Neutrophil (primary cell): Measurements from ENCODE around the gene FAU.

Source experiments
- H3K27ac ChIP-seq: fragments of 200-600 bp; sonication (generic); 2 replicates; pipeline ENCODE4 v1.5.1; 2016; ENCODE audit warnings: mild to moderate bottlenecking, moderate library complexity
- H3K27me3 ChIP-seq: fragments of 200-600 bp; sonication (generic); 2 replicates; pipeline ENCODE4 v1.6.0; 2016; ENCODE audit warnings: mild to moderate bottlenecking
- H3K36me3 ChIP-seq: fragments of 200-600 bp; sonication (generic); 2 replicates; pipeline ENCODE4 v1.5.1; 2017
- H3K4me1 ChIP-seq, 2 experiments: fragments of 200-600 bp in 1 of 2; sonication (generic) in 1 of 2; 1 replicate in 1 of 2; 2 replicates in 1 of 2; pipeline versions ENCODE4 v1.5.1 to v1.6.1; 2013 to 2016; ENCODE audit warnings: low read depth in 1 of 2, low read length in 1 of 2, mild to moderate bottlenecking in 1 of 2, moderate library complexity in 1 of 2; ENCODE audit not compliant: control insufficient read depth in 1 of 2, insufficient read depth in 1 of 2
- H3K4me3 ChIP-seq, 2 experiments: fragments of 200-600 bp in 1 of 2; sonication (generic) in 1 of 2; 1 replicate in 1 of 2; 2 replicates in 1 of 2; pipeline ENCODE4 v1.5.1; 2013 to 2016; ENCODE audit warnings: low read depth in 1 of 2, low read length in 1 of 2, mild to moderate bottlenecking in 1 of 2, moderate library complexity in 1 of 2
- H3K9me3 ChIP-seq: fragments of 200-600 bp; sonication (generic); 2 replicates; pipeline ENCODE4 v1.5.1; 2016
- TF ChIP-seq, protein P1 (sequence below): fragments of 200-600 bp; sonication (generic); IDR thresholded peaks from 2 replicates; pipeline ENCODE4 v1.5.1; 2016; ENCODE audit warnings: antibody characterized with exemption

The FAU gene

DNA sequence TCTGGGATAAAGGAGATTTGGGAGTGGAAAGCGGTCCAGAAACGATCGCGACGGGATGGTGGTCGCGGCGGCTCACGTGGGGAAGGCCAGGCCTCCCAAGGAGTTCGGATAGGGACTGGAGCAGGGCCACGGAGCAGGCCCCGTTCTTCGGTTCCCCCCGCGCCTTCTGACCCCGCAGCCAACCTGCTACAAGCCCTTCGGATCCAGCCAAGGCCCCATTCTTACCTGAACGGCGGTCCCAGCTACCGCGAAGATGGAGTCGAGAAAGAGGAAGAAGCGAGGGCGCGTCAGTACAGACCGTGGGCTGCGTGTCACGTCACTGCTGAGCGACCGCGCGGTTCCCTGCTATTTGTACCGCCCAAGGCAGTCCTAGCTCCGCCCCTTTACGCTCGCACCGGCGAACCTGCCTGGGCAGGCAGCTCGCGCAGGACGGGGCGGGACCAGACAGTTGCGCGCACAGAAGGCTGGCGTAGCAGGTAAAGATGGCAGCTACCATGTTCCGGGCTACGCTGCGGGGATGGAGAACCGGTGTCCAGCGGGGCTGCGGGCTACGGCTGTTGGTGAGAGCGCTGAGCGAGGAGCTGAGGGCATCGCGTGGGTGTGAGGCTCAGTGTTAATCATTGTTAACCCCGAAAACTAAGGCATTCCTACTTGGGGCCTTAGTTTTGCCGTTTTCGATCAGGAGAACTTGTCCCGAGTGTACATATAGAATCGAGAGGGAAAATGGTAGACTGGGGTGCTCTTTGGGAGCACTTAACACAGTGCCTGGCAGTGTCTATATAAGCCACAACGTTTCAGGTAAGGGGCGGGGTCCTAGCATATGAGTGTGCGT, at the start of gene FAU, which contains the start of gene MRPL49:
FAU (minus strand) TSS at position 270 of the 832 bp plus-strand sequence. CDS start 321 bp downstream, outside the sequence.
MRPL49 (plus strand) TSS at position 457 of the 832 bp plus-strand sequence; CDS start at position 483, 26 bp downstream.
- Histone ChIP-seq H3K9me3 (no peaks in the 10 kb centered on the region), H3K27ac (peak within 1 kb of the TSS; percentile 90), H3K36me3 (peaks cover 64% of the 10 kb centered on the region), H3K27me3 (no peaks in the 10 kb centered on the region), H3K4me3 (peak within 1 kb of the TSS; percentile 79 to 91), H3K4me1 (peaks cover 35 to 37% of the 10 kb centered on the region in 2 experiments)
- TF ChIP-seq, protein P1, sequence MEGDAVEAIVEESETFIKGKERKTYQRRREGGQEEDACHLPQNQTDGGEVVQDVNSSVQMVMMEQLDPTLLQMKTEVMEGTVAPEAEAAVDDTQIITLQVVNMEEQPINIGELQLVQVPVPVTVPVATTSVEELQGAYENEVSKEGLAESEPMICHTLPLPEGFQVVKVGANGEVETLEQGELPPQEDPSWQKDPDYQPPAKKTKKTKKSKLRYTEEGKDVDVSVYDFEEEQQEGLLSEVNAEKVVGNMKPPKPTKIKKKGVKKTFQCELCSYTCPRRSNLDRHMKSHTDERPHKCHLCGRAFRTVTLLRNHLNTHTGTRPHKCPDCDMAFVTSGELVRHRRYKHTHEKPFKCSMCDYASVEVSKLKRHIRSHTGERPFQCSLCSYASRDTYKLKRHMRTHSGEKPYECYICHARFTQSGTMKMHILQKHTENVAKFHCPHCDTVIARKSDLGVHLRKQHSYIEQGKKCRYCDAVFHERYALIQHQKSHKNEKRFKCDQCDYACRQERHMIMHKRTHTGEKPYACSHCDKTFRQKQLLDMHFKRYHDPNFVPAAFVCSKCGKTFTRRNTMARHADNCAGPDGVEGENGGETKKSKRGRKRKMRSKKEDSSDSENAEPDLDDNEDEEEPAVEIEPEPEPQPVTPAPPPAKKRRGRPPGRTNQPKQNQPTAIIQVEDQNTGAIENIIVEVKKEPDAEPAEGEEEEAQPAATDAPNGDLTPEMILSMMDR = no peak

DNA sequence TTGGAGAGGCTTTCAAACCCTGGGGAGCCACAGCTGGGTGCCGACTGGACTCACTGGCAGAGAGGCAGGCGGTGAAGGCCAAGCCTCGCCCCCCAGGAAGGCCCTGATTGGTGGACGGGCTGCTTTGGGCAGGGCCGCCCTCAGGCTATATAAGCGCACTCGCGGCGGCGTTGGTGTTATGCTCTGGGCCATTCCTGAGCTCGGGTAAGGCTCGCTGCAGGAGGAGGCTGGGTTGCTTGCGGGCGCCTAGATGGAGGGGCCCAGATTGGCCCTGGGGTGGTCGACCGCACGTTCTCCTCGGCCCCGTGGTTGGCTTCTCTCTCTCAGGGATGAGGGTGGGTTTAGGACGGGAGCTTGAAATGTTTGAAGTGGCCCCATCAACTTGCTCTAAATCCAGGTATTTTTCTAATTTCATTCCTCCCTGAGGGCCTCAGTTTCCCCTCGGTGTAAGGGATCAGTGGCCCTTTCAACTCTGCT, 48.2 kb upstream of the FAU start, which contains the start of gene SPDYC:
SPDYC (plus strand) TSS at position 176 of the 477 bp plus-strand sequence. CDS start 1,125 bp downstream, outside the sequence.
- peaks cover 5 to 7% of the 10 kb centered on the region in 2 experiments for H3K4me1 ChIP-seq
- H3K4me3 ChIP-seq = no peak within 1 kb of the TSS
- no peak within 1 kb of the TSS for H3K27ac ChIP-seq
- no peaks in the 10 kb centered on the region for H3K36me3 ChIP-seq
- no peaks in the 10 kb centered on the region for H3K27me3 ChIP-seq
- TF ChIP-seq, protein P1 = no peak
- no peaks in the 10 kb centered on the region for H3K9me3 ChIP-seq

DNA sequence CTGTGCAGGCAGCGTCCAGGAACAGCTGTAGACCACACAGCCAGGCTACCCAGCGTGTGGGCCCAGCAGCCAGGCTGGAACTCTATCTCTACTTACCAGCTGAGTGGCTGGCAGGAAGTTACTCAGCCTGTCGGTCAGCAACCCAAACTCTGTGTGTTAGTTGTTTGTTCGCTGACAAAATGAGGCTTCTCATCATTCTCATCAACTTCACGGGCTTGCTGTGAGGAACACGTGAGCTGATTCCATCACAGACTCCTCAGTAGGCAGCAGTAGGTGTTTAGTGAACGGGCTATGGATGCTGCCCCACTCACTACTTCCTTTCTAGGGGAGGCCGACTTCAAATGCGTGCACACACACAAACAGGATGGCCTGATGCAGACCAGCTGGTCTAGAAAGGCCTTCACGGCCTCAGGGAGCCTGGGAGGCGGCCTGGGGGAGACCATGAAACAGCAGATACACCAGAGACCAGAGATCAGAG, 47.3 kb upstream of the FAU start:
- Histone ChIP-seq H3K4me3 (no peak overlapping the region), H3K9me3 (no peaks in the 10 kb centered on the region)

DNA sequence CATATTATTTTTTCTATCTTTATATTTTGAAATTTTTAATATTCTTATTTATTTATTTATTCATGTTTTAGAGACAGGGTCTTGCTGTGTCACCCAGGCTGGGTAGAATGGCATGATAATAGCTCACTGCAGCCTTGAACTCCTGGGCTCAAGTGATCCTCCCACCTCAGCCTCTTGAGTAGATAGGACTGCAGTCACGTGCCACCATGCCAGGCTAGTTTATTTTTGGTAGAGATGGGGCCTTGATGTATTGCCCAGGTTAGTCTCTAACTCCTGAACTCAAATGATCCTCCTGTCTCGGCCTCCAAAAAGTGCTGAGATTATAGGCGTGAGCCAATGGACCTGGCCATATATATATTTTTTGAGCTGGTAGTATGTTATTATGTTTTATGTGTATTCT, 45.7 kb upstream of the FAU start:
- peaks cover 5 to 7% of the 10 kb centered on the region in 2 experiments for H3K4me1 ChIP-seq
- H3K4me3 ChIP-seq = no peak overlapping the region
- H3K27ac ChIP-seq = no peak overlapping the region
- H3K27me3 ChIP-seq = no peaks in the 10 kb centered on the region
- H3K9me3 ChIP-seq = no peaks in the 10 kb centered on the region
- H3K36me3 ChIP-seq = no peaks in the 10 kb centered on the region
- TF ChIP-seq, protein P1 = no peak

More for the DNA sequence above, 47.3 kb upstream of the FAU start:
- Histone ChIP-seq H3K27ac (no peak overlapping the region), H3K4me1 (peaks cover 5 to 7% of the 10 kb centered on the region in 2 experiments), H3K27me3 (no peaks in the 10 kb centered on the region), H3K36me3 (no peaks in the 10 kb centered on the region)
- TF ChIP-seq, protein P1 = no peak

DNA sequence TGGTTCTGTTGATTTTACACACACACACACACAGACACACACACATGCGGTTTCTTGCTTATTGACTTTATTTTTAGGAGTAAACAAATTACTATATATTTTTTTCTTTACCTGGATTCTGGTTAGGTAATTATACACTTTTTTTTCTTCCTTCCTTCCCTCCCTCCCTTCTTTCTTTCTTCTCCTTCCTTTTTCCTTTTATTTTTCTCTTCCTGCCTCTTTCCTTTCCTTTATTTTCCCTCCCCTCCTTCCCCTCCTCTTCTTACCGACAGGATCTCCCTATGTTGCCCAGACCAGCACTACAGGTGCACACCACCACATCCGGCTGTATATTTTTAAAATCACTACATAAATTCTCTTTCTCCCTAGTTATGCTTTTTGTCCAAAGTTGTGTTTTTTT, 45.0 kb upstream of the FAU start:
- H3K27me3 ChIP-seq = no peaks in the 10 kb centered on the region
- TF ChIP-seq, protein P1 = no peak
- H3K4me3 ChIP-seq = no peak overlapping the region
- no peak overlapping the region for H3K27ac ChIP-seq
- no peaks in the 10 kb centered on the region for H3K9me3 ChIP-seq
- no peaks in the 10 kb centered on the region for H3K36me3 ChIP-seq
- H3K4me1 ChIP-seq = peaks cover 5 to 7% of the 10 kb centered on the region in 2 experiments
